HEK293 (cell line): ENCODE results near the gene SVOP.

ENCODE experiments used
- KLF7 ChIP-seq: fragments of 450-650 bp; formaldehyde crosslinking; IDR thresholded peaks from 2 replicates; pipeline ENCODE4 v1.5.1; 2016; ENCODE audit warnings: missing biosample characterization, missing genetic modification characterization, borderline replicate concordance
- KLF9 ChIP-seq: fragments of 450-650 bp; formaldehyde crosslinking; IDR thresholded peaks from 2 replicates; pipeline ENCODE4 v1.5.1; 2016; ENCODE audit warnings: missing biosample characterization, missing genetic modification characterization, low read depth
- SCRT2 ChIP-seq: fragments of 450-650 bp; formaldehyde crosslinking; IDR thresholded peaks from 2 replicates; pipeline ENCODE4 v1.5.1; 2016; ENCODE audit warnings: missing biosample characterization, missing genetic modification characterization
- WT1 ChIP-seq: fragments of 450-650 bp; formaldehyde crosslinking; IDR thresholded peaks from 2 replicates; pipeline ENCODE4 v1.5.1; 2016; ENCODE audit warnings: missing biosample characterization, missing genetic modification characterization
- ZBTB1 ChIP-seq: fragments of 450-650 bp; formaldehyde crosslinking; IDR thresholded peaks from 2 replicates; pipeline ENCODE4 v1.5.1; 2016; ENCODE audit warnings: missing biosample characterization, missing genetic modification characterization
- ZBTB21 ChIP-seq: fragments of 450-650 bp; formaldehyde crosslinking; IDR thresholded peaks from 2 replicates; pipeline ENCODE4 v1.5.1; 2017; ENCODE audit warnings: missing biosample characterization, missing genetic modification characterization
- ZEB2 ChIP-seq: fragments of 450-650 bp; formaldehyde crosslinking; IDR thresholded peaks from 2 replicates; pipeline ENCODE4 v1.5.1; 2016; ENCODE audit warnings: missing biosample characterization, missing genetic modification characterization
- ZFP3 ChIP-seq: fragments of 450-650 bp; formaldehyde crosslinking; IDR thresholded peaks from 2 replicates; pipeline ENCODE4 v1.5.1; 2016; ENCODE audit warnings: low read depth, missing biosample characterization, missing genetic modification characterization
- ZFP69B ChIP-seq: fragments of 450-650 bp; formaldehyde crosslinking; IDR thresholded peaks from 2 replicates; pipeline ENCODE4 v1.5.1; 2016; ENCODE audit warnings: missing biosample characterization, missing genetic modification characterization
- ZNF138 ChIP-seq: fragments of 450-650 bp; formaldehyde crosslinking; IDR thresholded peaks from 2 replicates; pipeline ENCODE4 v1.5.1; 2016; ENCODE audit warnings: missing biosample characterization, missing genetic modification characterization, borderline replicate concordance
- ZNF184 ChIP-seq: fragments of 450-650 bp; IDR thresholded peaks from 2 replicates; pipeline ENCODE4 v1.5.1; 2018; ENCODE audit warnings: missing biosample characterization, mild to moderate bottlenecking, missing genetic modification characterization
- ZNF202 ChIP-seq: fragments of 450-650 bp; formaldehyde crosslinking; IDR thresholded peaks from 2 replicates; pipeline ENCODE4 v1.5.1; 2016; ENCODE audit warnings: missing biosample characterization, missing genetic modification characterization, borderline replicate concordance
- ZNF311 ChIP-seq: fragments of 450-650 bp; formaldehyde crosslinking; IDR thresholded peaks from 2 replicates; pipeline ENCODE4 v1.5.1; 2017; ENCODE audit warnings: missing biosample characterization, missing genetic modification characterization, borderline replicate concordance
- ZNF341 ChIP-seq: fragments of 450-650 bp; formaldehyde crosslinking; IDR thresholded peaks from 2 replicates; pipeline ENCODE4; 2016; ENCODE audit warnings: low read depth, missing biosample characterization, missing genetic modification characterization
- ZNF394 ChIP-seq: fragments of 450-650 bp; formaldehyde crosslinking; IDR thresholded peaks from 2 replicates; pipeline ENCODE4 v1.5.1; 2016; ENCODE audit warnings: missing biosample characterization, missing genetic modification characterization, mild to moderate bottlenecking, moderate library complexity, borderline replicate concordance
- ZNF433 ChIP-seq: fragments of 450-650 bp; formaldehyde crosslinking; IDR thresholded peaks from 2 replicates; pipeline ENCODE4 v1.5.1; 2016; ENCODE audit warnings: missing biosample characterization, missing genetic modification characterization, low read depth
- ZNF530 ChIP-seq: fragments of 450-650 bp; formaldehyde crosslinking; IDR thresholded peaks from 2 replicates; pipeline ENCODE4 v1.5.1; 2016; ENCODE audit warnings: low read depth, missing biosample characterization, missing genetic modification characterization
- ZNF558 ChIP-seq: fragments of 450-650 bp; formaldehyde crosslinking; IDR thresholded peaks from 2 replicates; pipeline ENCODE4 v1.5.1; 2016; ENCODE audit warnings: missing biosample characterization, missing genetic modification characterization
- ZNF610 ChIP-seq: fragments of 450-650 bp; formaldehyde crosslinking; IDR thresholded peaks from 2 replicates; pipeline ENCODE4 v1.5.1; 2016; ENCODE audit warnings: missing biosample characterization, missing genetic modification characterization, borderline replicate concordance
- ZNF623 ChIP-seq: fragments of 450-650 bp; formaldehyde crosslinking; IDR thresholded peaks from 2 replicates; pipeline ENCODE4 v1.5.1; 2016; ENCODE audit warnings: missing biosample characterization, missing genetic modification characterization
- ZNF626 ChIP-seq: fragments of 450-650 bp; sonication (Bioruptor Pico); formaldehyde crosslinking; IDR thresholded peaks from 2 replicates; pipeline ENCODE4 v1.5.1; 2018; ENCODE audit warnings: missing biosample characterization, missing genetic modification characterization, inconsistent platforms
- ZNF747 ChIP-seq: fragments of 450-650 bp; formaldehyde crosslinking; IDR thresholded peaks from 2 replicates; pipeline ENCODE4 v1.5.1; 2016; ENCODE audit warnings: missing biosample characterization, missing genetic modification characterization
- ZNF768 ChIP-seq: fragments of 450-650 bp; formaldehyde crosslinking; IDR thresholded peaks from 2 replicates; pipeline ENCODE4 v1.5.1; 2018; ENCODE audit warnings: missing biosample characterization, mild to moderate bottlenecking, missing genetic modification characterization
- ZSCAN30 ChIP-seq: fragments of 450-650 bp; IDR thresholded peaks from 2 replicates; pipeline ENCODE4 v1.5.1; 2018; ENCODE audit warnings: missing biosample characterization, mild to moderate bottlenecking, missing genetic modification characterization, moderate library complexity
- TF ChIP-seq, protein P1 (sequence below): fragments of 450-650 bp; formaldehyde crosslinking; IDR thresholded peaks from 2 replicates; pipeline ENCODE4 v1.5.1; 2016; ENCODE audit warnings: missing biosample characterization, missing genetic modification characterization
- TF ChIP-seq, protein P2 (sequence below): fragments of 450-650 bp; formaldehyde crosslinking; IDR thresholded peaks from 2 replicates; pipeline ENCODE4 v1.5.1; 2016; ENCODE audit warnings: missing biosample characterization, missing genetic modification characterization
- TF ChIP-seq, protein P3 (sequence below): fragments of 450-650 bp; formaldehyde crosslinking; IDR thresholded peaks from 2 replicates; pipeline ENCODE4 v1.5.1; 2016; ENCODE audit warnings: missing biosample characterization, missing genetic modification characterization
- TF ChIP-seq, protein P4 (sequence below): fragments of 450-650 bp; formaldehyde crosslinking; IDR thresholded peaks from 2 replicates; pipeline ENCODE4 v1.5.1; 2016; ENCODE audit warnings: missing biosample characterization, missing genetic modification characterization
- TF ChIP-seq, protein P5 (sequence below): fragments of 450-650 bp; formaldehyde crosslinking; IDR thresholded peaks from 2 replicates; pipeline ENCODE4 v1.5.1; 2016; ENCODE audit warnings: missing biosample characterization, missing genetic modification characterization

SVOP gene

DNA sequence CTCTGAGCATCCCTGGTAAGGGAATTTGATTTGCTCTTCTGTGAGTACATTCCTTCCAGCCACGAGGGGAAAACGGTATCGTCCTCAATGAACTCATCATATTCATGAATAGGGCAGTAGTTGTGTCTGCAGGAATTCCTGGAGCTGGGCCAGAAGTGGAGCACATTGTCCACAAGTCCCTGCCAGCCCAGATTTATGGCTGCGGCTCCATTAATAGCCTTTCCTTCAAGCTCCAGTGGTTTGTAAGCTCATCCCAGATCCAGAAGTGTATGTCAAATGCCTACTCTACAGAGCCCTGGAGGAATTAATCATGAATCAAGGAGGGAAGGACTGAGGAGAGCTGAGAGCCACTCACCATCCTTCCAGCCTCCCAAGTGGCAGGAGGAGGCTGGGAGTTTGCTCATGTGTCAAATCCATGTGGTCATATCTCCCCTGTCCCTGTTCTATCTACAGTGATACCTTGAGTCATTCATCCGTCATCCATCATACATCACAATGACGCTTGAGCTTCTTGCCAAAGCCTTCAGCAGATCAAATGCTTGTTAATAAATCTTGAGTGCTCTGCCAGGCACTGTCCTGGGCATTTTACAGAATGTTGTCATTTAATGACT lies 65.5 kb downstream of the SVOP start (continued):
- TF ChIP-seq ZFP3 (tag by site-specific recombination): no peak
- no peak for TF ChIP-seq ZNF138 (tag by site-specific recombination)
- no peak for TF ChIP-seq ZNF768 (tag by site-specific recombination)
- TF ChIP-seq ZFP69B: no peak
- TF ChIP-seq, protein P1, sequence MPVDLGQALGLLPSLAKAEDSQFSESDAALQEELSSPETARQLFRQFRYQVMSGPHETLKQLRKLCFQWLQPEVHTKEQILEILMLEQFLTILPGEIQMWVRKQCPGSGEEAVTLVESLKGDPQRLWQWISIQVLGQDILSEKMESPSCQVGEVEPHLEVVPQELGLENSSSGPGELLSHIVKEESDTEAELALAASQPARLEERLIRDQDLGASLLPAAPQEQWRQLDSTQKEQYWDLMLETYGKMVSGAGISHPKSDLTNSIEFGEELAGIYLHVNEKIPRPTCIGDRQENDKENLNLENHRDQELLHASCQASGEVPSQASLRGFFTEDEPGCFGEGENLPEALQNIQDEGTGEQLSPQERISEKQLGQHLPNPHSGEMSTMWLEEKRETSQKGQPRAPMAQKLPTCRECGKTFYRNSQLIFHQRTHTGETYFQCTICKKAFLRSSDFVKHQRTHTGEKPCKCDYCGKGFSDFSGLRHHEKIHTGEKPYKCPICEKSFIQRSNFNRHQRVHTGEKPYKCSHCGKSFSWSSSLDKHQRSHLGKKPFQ (tag by site-specific recombination): no peak
- no peak for TF ChIP-seq ZBTB1 (tag by site-specific recombination)
- peak; percentile 31; the same call in 1 of the 2 replicates for TF ChIP-seq ZSCAN30
- TF ChIP-seq ZNF623 (tag by site-specific recombination): no peak
- TF ChIP-seq SCRT2 (tag by site-specific recombination): peak; percentile 66; the same call in 1 of the 2 replicates
- TF ChIP-seq, protein P2, sequence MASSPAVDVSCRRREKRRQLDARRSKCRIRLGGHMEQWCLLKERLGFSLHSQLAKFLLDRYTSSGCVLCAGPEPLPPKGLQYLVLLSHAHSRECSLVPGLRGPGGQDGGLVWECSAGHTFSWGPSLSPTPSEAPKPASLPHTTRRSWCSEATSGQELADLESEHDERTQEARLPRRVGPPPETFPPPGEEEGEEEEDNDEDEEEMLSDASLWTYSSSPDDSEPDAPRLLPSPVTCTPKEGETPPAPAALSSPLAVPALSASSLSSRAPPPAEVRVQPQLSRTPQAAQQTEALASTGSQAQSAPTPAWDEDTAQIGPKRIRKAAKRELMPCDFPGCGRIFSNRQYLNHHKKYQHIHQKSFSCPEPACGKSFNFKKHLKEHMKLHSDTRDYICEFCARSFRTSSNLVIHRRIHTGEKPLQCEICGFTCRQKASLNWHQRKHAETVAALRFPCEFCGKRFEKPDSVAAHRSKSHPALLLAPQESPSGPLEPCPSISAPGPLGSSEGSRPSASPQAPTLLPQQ (tag by site-specific recombination): no peak
- TF ChIP-seq, protein P3, sequence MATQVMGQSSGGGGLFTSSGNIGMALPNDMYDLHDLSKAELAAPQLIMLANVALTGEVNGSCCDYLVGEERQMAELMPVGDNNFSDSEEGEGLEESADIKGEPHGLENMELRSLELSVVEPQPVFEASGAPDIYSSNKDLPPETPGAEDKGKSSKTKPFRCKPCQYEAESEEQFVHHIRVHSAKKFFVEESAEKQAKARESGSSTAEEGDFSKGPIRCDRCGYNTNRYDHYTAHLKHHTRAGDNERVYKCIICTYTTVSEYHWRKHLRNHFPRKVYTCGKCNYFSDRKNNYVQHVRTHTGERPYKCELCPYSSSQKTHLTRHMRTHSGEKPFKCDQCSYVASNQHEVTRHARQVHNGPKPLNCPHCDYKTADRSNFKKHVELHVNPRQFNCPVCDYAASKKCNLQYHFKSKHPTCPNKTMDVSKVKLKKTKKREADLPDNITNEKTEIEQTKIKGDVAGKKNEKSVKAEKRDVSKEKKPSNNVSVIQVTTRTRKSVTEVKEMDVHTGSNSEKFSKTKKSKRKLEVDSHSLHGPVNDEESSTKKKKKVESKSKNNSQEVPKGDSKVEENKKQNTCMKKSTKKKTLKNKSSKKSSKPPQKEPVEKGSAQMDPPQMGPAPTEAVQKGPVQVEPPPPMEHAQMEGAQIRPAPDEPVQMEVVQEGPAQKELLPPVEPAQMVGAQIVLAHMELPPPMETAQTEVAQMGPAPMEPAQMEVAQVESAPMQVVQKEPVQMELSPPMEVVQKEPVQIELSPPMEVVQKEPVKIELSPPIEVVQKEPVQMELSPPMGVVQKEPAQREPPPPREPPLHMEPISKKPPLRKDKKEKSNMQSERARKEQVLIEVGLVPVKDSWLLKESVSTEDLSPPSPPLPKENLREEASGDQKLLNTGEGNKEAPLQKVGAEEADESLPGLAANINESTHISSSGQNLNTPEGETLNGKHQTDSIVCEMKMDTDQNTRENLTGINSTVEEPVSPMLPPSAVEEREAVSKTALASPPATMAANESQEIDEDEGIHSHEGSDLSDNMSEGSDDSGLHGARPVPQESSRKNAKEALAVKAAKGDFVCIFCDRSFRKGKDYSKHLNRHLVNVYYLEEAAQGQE (tag by site-specific recombination): no peak
- TF ChIP-seq WT1 (tag by site-specific recombination): peak; percentile 49
- TF ChIP-seq ZNF530 (tag by site-specific recombination): no peak
- peak; percentile 92 for TF ChIP-seq ZNF558 (tag by site-specific recombination)
- TF ChIP-seq, protein P4, sequence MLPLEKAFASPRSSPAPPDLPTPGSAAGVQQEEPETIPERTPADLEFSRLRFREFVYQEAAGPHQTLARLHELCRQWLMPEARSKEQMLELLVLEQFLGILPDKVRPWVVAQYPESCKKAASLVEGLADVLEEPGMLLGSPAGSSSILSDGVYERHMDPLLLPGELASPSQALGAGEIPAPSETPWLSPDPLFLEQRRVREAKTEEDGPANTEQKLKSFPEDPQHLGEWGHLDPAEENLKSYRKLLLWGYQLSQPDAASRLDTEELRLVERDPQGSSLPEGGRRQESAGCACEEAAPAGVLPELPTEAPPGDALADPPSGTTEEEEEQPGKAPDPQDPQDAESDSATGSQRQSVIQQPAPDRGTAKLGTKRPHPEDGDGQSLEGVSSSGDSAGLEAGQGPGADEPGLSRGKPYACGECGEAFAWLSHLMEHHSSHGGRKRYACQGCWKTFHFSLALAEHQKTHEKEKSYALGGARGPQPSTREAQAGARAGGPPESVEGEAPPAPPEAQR (tag by site-specific recombination): no peak
- TF ChIP-seq ZNF433 (tag by site-specific recombination): no peak
- TF ChIP-seq ZEB2 (tag by site-specific recombination): peak; percentile 73
- TF ChIP-seq, protein P5, sequence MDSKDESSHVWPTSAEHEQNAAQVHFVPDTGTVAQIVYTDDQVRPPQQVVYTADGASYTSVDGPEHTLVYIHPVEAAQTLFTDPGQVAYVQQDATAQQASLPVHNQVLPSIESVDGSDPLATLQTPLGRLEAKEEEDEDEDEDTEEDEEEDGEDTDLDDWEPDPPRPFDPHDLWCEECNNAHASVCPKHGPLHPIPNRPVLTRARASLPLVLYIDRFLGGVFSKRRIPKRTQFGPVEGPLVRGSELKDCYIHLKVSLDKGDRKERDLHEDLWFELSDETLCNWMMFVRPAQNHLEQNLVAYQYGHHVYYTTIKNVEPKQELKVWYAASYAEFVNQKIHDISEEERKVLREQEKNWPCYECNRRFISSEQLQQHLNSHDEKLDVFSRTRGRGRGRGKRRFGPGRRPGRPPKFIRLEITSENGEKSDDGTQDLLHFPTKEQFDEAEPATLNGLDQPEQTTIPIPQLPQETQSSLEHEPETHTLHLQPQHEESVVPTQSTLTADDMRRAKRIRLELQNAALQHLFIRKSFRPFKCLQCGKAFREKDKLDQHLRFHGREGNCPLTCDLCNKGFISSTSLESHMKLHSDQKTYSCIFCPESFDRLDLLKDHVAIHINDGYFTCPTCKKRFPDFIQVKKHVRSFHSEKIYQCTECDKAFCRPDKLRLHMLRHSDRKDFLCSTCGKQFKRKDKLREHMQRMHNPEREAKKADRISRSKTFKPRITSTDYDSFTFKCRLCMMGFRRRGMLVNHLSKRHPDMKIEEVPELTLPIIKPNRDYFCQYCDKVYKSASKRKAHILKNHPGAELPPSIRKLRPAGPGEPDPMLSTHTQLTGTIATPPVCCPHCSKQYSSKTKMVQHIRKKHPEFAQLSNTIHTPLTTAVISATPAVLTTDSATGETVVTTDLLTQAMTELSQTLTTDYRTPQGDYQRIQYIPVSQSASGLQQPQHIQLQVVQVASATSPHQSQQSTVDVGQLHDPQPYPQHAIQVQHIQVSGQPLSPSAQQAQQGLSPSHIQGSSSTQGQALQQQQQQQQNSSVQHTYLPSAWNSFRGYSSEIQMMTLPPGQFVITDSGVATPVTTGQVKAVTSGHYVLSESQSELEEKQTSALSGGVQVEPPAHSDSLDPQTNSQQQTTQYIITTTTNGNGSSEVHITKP: peak; percentile 25; the same call in 1 of the 2 replicates
- TF ChIP-seq ZNF341 (tag by site-specific recombination): no peak
- no peak for TF ChIP-seq ZNF202
- no peak for TF ChIP-seq ZNF626
- TF ChIP-seq ZNF311: no peak
- no peak for TF ChIP-seq ZNF747
- TF ChIP-seq ZNF394 (tag by site-specific recombination): peak; percentile 65
- TF ChIP-seq ZBTB21 (tag by site-specific recombination): 0 out of 2 replicates have a peak, but pooled peaks have one; percentile 22
- no peak for TF ChIP-seq KLF9 (tag by site-specific recombination)
- no peak for TF ChIP-seq ZNF610
- 0 out of 2 replicates have a peak, but pooled peaks have one; percentile 8 for TF ChIP-seq ZNF184 (tag by site-specific recombination)
- TF ChIP-seq KLF7 (tag by site-specific recombination): no peak
